Fibroblast of lung (primary cell): ENCODE results near the gene RNF128. TPM values are rescaled to one million over a fixed set of nuclear protein-coding genes. Genes with fewer than 3 reads are reported as not detected.

Experiments used
- DNase-seq, 2 donors: peaks; one replicate each; pipeline versions ENCODE4 v3.0.0 to v3.0.0-alpha.2; 2010; ENCODE audit warnings: low read depth in 2 of 2
- H2AFZ ChIP-seq: 2 replicates; pipeline ENCODE4 v1.5.1; 2012; ENCODE audit warnings: low read length, control low read depth, inconsistent platforms
- H3K27ac ChIP-seq: 2 replicates; pipeline ENCODE4 v1.5.1; 2011; ENCODE audit warnings: low read length, control low read depth; ENCODE audit not compliant: insufficient read depth
- H3K27me3 ChIP-seq: 2 replicates; pipeline ENCODE4 v1.5.1; 2011; ENCODE audit warnings: mild to moderate bottlenecking, low read length; ENCODE audit not compliant: control insufficient read depth, insufficient read depth
- H3K36me3 ChIP-seq: 2 replicates; pipeline ENCODE4 v1.5.1; 2011; ENCODE audit warnings: low read length; ENCODE audit not compliant: control insufficient read depth, insufficient read depth
- H3K4me1 ChIP-seq: 2 replicates; pipeline ENCODE4 v1.5.1; 2011; ENCODE audit warnings: low read length; ENCODE audit not compliant: control insufficient read depth, insufficient read depth; ENCODE audit errors: extremely low read depth
- H3K4me2 ChIP-seq: 2 replicates; pipeline ENCODE4 v1.5.1; 2011; ENCODE audit warnings: low read length, control low read depth; ENCODE audit not compliant: insufficient read depth; ENCODE audit errors: extremely low read depth
- H3K4me3 ChIP-seq, 4 experiments: fragments of 200-600 bp in 1 of 4; sonication (generic) in 1 of 4; replicated peaks in 1 of 4; 2 replicates each; pipeline ENCODE4 v1.5.1; 2011 to 2016; ENCODE audit warnings: low read length in 4 of 4, low read depth in 3 of 4, mild to moderate bottlenecking in 3 of 4, control low read depth in 2 of 4, inconsistent platforms in 1 of 4, mixed read lengths in 1 of 4; ENCODE audit not compliant: insufficient read depth in 1 of 4; ENCODE audit errors: control extremely low read depth in 1 of 4
- H3K79me2 ChIP-seq: 2 replicates; pipeline ENCODE4 v1.5.1; 2012; ENCODE audit warnings: mild to moderate bottlenecking, low read length, inconsistent platforms; ENCODE audit not compliant: control insufficient read depth, insufficient read depth
- H3K9ac ChIP-seq: 2 replicates; pipeline ENCODE4 v1.5.1; 2011; ENCODE audit warnings: mild to moderate bottlenecking, low read length, control low read depth; ENCODE audit not compliant: insufficient read depth
- H3K9me3 ChIP-seq: 2 replicates; pipeline ENCODE4 v1.5.1; 2012; ENCODE audit warnings: low read depth, low read length; ENCODE audit not compliant: control insufficient read depth, insufficient read depth
- H4K20me1 ChIP-seq: 2 replicates; pipeline ENCODE4 v1.5.1; 2011; ENCODE audit warnings: low read length; ENCODE audit not compliant: control insufficient read depth, insufficient read depth; ENCODE audit errors: extremely low read depth
- EZH2 ChIP-seq: IDR thresholded peaks from 2 replicates; pipeline ENCODE4 v1.5.1; 2012; ENCODE audit warnings: low read length, control low read depth, mild to moderate bottlenecking; ENCODE audit errors: missing control alignments
- polyA plus RNA-seq, 2 donors: library from polyadenylated mRNA; depleted of rRNA in 1 of 2; stranded (reverse) in 1 of 2; unstranded in 1 of 2; fragments of >200 nt; gene quantifications; 2 replicates each; pipeline ENCODE4 v1.2.1, GENCODE V29; 2011 to 2012; ENCODE audit warnings: missing spikeins in 1 of 2
- total RNA-seq: library from RNA; depleted of rRNA; stranded (reverse); fragments of >200 nt; gene quantifications from 2 replicates; pipeline ENCODE4 v1.2.1, GENCODE V29; 2014
- TF ChIP-seq, protein P1 (sequence below), 2 donors: IDR thresholded peaks in 1 of 2; conservative IDR thresholded peaks in 1 of 2; 1 replicate in 1 of 2; 2 replicates in 1 of 2; pipeline ENCODE4 v1.5.1; 2011 to 2012; ENCODE audit warnings: low read length in 2 of 2, control low read depth in 1 of 2, inconsistent platforms in 1 of 2, low read depth in 1 of 2, mild to moderate bottlenecking in 1 of 2

RNF128 gene
- total and polyA plus RNA-seq, 2 donors (not counting 1 experiment from before 2014, with no cell fraction given): 0.74 to 8.1 TPM

DNA sequence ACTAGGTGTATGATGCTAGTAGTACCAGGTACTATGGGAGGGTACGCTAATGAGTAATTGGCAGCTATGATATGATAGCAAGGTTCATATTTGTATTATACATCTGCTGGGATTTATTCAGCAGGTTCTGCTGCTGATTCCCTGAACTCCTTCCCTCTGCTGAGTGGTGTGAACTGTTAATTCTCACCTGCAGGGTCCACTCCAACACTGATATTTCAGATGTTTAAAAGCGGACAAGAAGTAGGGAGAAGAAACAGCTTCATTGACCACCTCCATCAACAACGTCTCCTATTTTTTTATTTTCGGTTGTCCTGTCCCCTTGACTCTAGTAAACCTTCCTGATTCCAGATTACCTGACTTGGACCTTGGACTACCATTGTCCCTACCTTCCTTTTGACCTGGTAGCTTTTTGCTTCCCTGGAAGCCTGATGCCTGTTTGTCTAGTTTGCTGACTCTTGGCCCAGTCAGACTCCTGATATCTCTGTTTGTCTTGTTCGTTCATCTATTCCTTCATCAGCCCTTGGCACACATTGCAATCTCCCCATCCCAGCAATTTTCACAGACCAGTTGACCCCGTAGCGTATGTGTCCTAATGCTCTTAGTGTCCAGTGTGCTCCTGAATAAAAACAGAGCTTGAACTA is 34.0 kb upstream of the RNF128 start:
- H3K79me2 ChIP-seq: no peaks in the 10 kb centered on the region
- no peak overlapping the region for H3K27ac ChIP-seq
- no peaks in the 10 kb centered on the region for H3K36me3 ChIP-seq
- no peak overlapping the region for H2AFZ ChIP-seq
- H4K20me1 ChIP-seq: no peaks in the 10 kb centered on the region
- no peak overlapping the region for H3K4me2 ChIP-seq
- TF ChIP-seq EZH2: no peak
- TF ChIP-seq, protein P1, sequence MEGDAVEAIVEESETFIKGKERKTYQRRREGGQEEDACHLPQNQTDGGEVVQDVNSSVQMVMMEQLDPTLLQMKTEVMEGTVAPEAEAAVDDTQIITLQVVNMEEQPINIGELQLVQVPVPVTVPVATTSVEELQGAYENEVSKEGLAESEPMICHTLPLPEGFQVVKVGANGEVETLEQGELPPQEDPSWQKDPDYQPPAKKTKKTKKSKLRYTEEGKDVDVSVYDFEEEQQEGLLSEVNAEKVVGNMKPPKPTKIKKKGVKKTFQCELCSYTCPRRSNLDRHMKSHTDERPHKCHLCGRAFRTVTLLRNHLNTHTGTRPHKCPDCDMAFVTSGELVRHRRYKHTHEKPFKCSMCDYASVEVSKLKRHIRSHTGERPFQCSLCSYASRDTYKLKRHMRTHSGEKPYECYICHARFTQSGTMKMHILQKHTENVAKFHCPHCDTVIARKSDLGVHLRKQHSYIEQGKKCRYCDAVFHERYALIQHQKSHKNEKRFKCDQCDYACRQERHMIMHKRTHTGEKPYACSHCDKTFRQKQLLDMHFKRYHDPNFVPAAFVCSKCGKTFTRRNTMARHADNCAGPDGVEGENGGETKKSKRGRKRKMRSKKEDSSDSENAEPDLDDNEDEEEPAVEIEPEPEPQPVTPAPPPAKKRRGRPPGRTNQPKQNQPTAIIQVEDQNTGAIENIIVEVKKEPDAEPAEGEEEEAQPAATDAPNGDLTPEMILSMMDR (conservative IDR thresholded peaks at IDR 0.05 in 1 of 2, IDR thresholded peaks at IDR 0.05 in 1 of 2; ENCODE audit: low read depth in 1 of 2, low read length in 2 of 2): no peak
- no peaks in the 10 kb centered on the region for H3K4me1 ChIP-seq
- no peak for DNase-seq
- no peak overlapping the region for H3K9ac ChIP-seq
- no peaks in the 10 kb centered on the region for H3K27me3 ChIP-seq
- H3K4me3 ChIP-seq: no peak overlapping the region
- H3K9me3 ChIP-seq: no peaks in the 10 kb centered on the region

DNA sequence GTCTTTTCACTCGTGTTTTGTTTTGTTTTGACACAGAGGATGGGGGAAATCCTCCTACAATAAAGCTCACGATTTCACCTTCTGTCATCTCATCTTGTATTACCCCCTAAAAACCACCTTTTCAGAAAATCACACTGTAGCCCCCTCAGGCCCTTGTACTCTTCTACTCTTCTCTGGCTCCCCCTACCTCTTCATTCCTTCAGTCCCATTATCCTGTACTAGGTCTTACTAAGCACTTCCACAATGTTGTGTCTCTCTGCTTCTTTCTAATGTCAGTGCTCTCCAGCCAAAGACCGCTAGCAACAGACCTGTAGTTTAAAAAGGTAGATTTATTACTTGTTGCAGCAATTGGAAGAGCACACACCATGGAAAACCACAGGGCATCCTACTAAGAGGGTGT is 30.0 kb upstream of the RNF128 start:
- Histone ChIP-seq H3K27ac (no peak overlapping the region), H3K4me2 (no peak overlapping the region), H3K36me3 (no peaks in the 10 kb centered on the region), H3K4me1 (no peaks in the 10 kb centered on the region), H2AFZ (no peak overlapping the region), H3K27me3 (no peaks in the 10 kb centered on the region), H3K4me3 (no peak overlapping the region), H3K79me2 (no peaks in the 10 kb centered on the region), H4K20me1 (no peaks in the 10 kb centered on the region), H3K9me3 (no peaks in the 10 kb centered on the region), H3K9ac (no peak overlapping the region)
- no peak for DNase-seq
- TF ChIP-seq, protein P1 (conservative IDR thresholded peaks at IDR 0.05 in 1 of 2, IDR thresholded peaks at IDR 0.05 in 1 of 2; ENCODE audit: low read depth in 1 of 2, low read length in 2 of 2): no peak
- no peak for TF ChIP-seq EZH2

DNA sequence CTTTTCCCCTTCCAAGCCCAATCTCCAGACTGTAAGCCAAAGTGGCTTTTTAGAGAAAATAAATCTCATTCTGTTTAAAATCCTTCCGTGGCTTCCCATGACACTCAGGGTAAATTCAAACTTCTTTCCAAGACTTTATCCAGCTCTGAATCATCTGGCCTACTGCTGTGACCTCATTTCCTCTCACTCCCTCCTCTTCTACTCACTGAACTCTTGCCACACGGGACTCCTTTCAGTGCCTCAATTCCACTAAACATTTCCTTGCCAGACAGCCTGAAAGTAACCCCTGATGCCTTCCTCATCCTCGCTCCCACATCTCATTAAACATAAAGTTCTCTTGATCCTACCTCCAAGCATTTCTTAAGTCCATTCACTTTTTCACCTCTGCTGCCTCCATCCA is 27.8 kb upstream of the RNF128 start:
- H2AFZ ChIP-seq: peak overlapping the region; percentile 29
- H3K27me3 ChIP-seq: no peaks in the 10 kb centered on the region
- no peaks in the 10 kb centered on the region for H3K79me2 ChIP-seq
- TF ChIP-seq, protein P1 (conservative IDR thresholded peaks at IDR 0.05 in 1 of 2, IDR thresholded peaks at IDR 0.05 in 1 of 2; ENCODE audit: low read depth in 1 of 2, low read length in 2 of 2): no peak
- TF ChIP-seq EZH2: no peak
- DNase-seq: peak; percentile 17 to 50
- H3K9ac ChIP-seq: no peak overlapping the region
- H3K36me3 ChIP-seq: no peaks in the 10 kb centered on the region
- H3K9me3 ChIP-seq: no peaks in the 10 kb centered on the region
- peak overlapping the region; percentile 8 for H3K27ac ChIP-seq
- peak overlapping the region; percentile 13 for H3K4me2 ChIP-seq
- H4K20me1 ChIP-seq: no peaks in the 10 kb centered on the region
- no peaks in the 10 kb centered on the region for H3K4me1 ChIP-seq
- H3K4me3 ChIP-seq: no peak overlapping the region
